ENCODE measurements around the gene CUBN.

DNA sequence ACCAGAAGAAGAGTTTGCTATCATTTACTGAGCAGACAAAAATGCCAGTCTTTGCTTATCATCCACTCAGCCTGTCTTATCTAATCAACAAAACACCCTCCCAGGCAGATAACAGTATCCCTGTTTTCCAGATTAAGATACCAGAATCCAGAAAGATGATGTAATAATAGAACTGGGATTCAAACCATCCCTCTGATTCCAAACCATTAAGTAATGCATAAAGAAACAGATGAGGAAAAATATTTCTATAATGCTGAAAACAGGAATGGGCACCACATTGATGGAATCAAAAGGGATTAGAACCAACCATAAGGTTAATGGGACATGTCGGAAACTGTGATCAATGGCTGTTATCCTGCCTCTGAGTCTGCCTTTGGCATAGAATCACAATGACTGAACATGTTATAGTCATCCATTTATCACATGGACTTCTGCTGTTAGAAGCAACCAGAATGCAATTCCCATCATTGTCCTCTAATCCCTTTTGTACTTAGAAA is 220.3 kb downstream of the CUBN start:
- TF ChIP-seq, protein P1, sequence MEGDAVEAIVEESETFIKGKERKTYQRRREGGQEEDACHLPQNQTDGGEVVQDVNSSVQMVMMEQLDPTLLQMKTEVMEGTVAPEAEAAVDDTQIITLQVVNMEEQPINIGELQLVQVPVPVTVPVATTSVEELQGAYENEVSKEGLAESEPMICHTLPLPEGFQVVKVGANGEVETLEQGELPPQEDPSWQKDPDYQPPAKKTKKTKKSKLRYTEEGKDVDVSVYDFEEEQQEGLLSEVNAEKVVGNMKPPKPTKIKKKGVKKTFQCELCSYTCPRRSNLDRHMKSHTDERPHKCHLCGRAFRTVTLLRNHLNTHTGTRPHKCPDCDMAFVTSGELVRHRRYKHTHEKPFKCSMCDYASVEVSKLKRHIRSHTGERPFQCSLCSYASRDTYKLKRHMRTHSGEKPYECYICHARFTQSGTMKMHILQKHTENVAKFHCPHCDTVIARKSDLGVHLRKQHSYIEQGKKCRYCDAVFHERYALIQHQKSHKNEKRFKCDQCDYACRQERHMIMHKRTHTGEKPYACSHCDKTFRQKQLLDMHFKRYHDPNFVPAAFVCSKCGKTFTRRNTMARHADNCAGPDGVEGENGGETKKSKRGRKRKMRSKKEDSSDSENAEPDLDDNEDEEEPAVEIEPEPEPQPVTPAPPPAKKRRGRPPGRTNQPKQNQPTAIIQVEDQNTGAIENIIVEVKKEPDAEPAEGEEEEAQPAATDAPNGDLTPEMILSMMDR (IDR thresholded peaks at IDR 0.05): no peak
- TF ChIP-seq ZFX (IDR thresholded peaks at IDR 0.05; ENCODE audit: borderline replicate concordance): no peak

Measured in 22Rv1 (cell line).